GM12892 (cell line): ENCODE data around the gene DYNLT1.

Source experiments
- POLR2A ChIP-seq: IDR thresholded peaks from 2 replicates; pipeline ENCODE4 v1.6.1; 2011; ENCODE audit warnings: low read depth, low read length, control low read depth
- POLR2AphosphoS5 ChIP-seq: IDR thresholded peaks from 2 replicates; pipeline ENCODE4 v1.6.1; 2011; ENCODE audit warnings: low read depth, low read length, control low read depth
- TAF1 ChIP-seq: IDR thresholded peaks from 2 replicates; pipeline ENCODE4 v1.6.1; 2011; ENCODE audit warnings: low read depth, mild to moderate bottlenecking, control low read depth, low read length, borderline replicate concordance

- TF ChIP-seq POLR2A: no peak
- no peak for TF ChIP-seq POLR2AphosphoS5
- no peak for TF ChIP-seq TAF1
Observed at GRCh38 chr6:158603261-158604047, 41.1 kb downstream of the DYNLT1 start.
